Keratinocyte (primary cell): ENCODE measurements around the gene OSMR. TPM values are rescaled to one million over a fixed set of nuclear protein-coding genes. Genes with fewer than 3 reads are reported as not detected.

Source experiments
- DNase-seq: peaks from one replicate; pipeline ENCODE4 v3.0.0-alpha.2; 2011; ENCODE audit warnings: low read depth, missing footprints, low spot score
- FAIRE-seq: peaks from 2 replicates; lab custom pipeline; 2011; peaks lifted over from hg19 to GRCh38; lab: Jason Lieb, UNC
- H2AFZ ChIP-seq: 2 replicates; pipeline ENCODE4 v1.6.0; 2012; ENCODE audit warnings: low read length, control low read depth, inconsistent platforms; ENCODE audit not compliant: control insufficient read depth
- H3K27ac ChIP-seq: 2 replicates; pipeline ENCODE4 v1.5.1; 2011; ENCODE audit warnings: low read length; ENCODE audit not compliant: control insufficient read depth, insufficient read depth
- H3K27me3 ChIP-seq: 3 replicates; pipeline ENCODE4 v1.6.0; 2011; ENCODE audit warnings: low read length; ENCODE audit not compliant: control insufficient read depth, insufficient read depth; ENCODE audit errors: extremely low read depth
- H3K36me3 ChIP-seq, 2 experiments: 2 replicates in 1 of 2; 3 replicates in 1 of 2; pipeline ENCODE4 v1.5.1; 2011; ENCODE audit warnings: low read length in 2 of 2, mild to moderate bottlenecking in 1 of 2; ENCODE audit not compliant: control insufficient read depth in 2 of 2, insufficient read depth in 2 of 2; ENCODE audit errors: extremely low read depth in 1 of 2
- H3K4me1 ChIP-seq: 3 replicates; pipeline ENCODE4 v1.5.1; 2011; ENCODE audit warnings: low read length; ENCODE audit not compliant: control insufficient read depth, insufficient read depth; ENCODE audit errors: extremely low read depth
- H3K4me2 ChIP-seq: 3 replicates; pipeline ENCODE4 v1.6.0; 2011; ENCODE audit warnings: low read depth, low read length; ENCODE audit not compliant: control insufficient read depth, insufficient read depth; ENCODE audit errors: extremely low read depth
- H3K4me3 ChIP-seq, 3 experiments: fragments of 200-600 bp in 1 of 3; sonication (generic) in 1 of 3; 2 replicates in 2 of 3; 3 replicates in 1 of 3; pipeline ENCODE4 v1.5.1; 2011 to 2016; ENCODE audit warnings: low read length in 3 of 3, mild to moderate bottlenecking in 3 of 3, control low read depth in 2 of 3, inconsistent platforms in 1 of 3, low read depth in 1 of 3, mixed read lengths in 1 of 3, mixed run types in 1 of 3, moderate library complexity in 1 of 3; ENCODE audit not compliant: control insufficient read depth in 2 of 3, insufficient read depth in 2 of 3; ENCODE audit errors: extremely low read depth in 1 of 3
- H3K79me2 ChIP-seq: 2 replicates; pipeline ENCODE4 v1.6.0; 2012; ENCODE audit warnings: low read length; ENCODE audit not compliant: control insufficient read depth, insufficient read depth
- H3K9ac ChIP-seq: 3 replicates; pipeline ENCODE4 v1.6.0; 2011; ENCODE audit warnings: low read length; ENCODE audit not compliant: control insufficient read depth, insufficient read depth; ENCODE audit errors: extremely low read depth
- H3K9me1 ChIP-seq: 3 replicates; pipeline ENCODE4 v1.6.0; 2011; ENCODE audit warnings: low read length; ENCODE audit not compliant: control insufficient read depth, insufficient read depth; ENCODE audit errors: extremely low read depth
- H3K9me3 ChIP-seq: 2 replicates; pipeline ENCODE4 v1.5.1; 2012; ENCODE audit warnings: low read depth, low read length; ENCODE audit not compliant: control insufficient read depth
- H4K20me1 ChIP-seq: 3 replicates; pipeline ENCODE4 v1.6.0; 2011; ENCODE audit warnings: low read length; ENCODE audit not compliant: control insufficient read depth, insufficient read depth; ENCODE audit errors: extremely low read depth
- EZH2 ChIP-seq: IDR thresholded peaks from one replicate; pipeline ENCODE4 v1.6.1; 2012; ENCODE audit warnings: inconsistent platforms, mild to moderate bottlenecking, low read length, moderate library complexity
- dilution Hi-C: fragments of 300-500 bp; cut with MboI; formaldehyde crosslinking; loops from one replicate; pipeline ENCODE4 v1.7.0; 2020; ENCODE audit warnings: low sequenced_read_pairs; ENCODE audit not compliant: extremely low pct_ligation_motif_present
- polyA plus RNA-seq, 5 experiments: library from polyadenylated mRNA; depleted of rRNA in 3 of 5; stranded (reverse) in 3 of 5; stranded (forward) in 1 of 5; unstranded in 1 of 5; fragments of >200 nt; gene quantifications; 1 replicate in 1 of 5; 2 replicates in 3 of 5; 3 replicates in 1 of 5; pipeline versions ENCODE4 v1.2.1 to v1.2.3, GENCODE V29; 2011 to 2012; ENCODE audit warnings: missing spikeins in 2 of 5, low read depth in 1 of 5, low replicate concordance in 1 of 5
- TF ChIP-seq, protein P1 (sequence below), 3 experiments: IDR thresholded peaks in 1 of 3; conservative IDR thresholded peaks in 1 of 3; optimal IDR thresholded peaks in 1 of 3; 2 replicates in 2 of 3; 3 replicates in 1 of 3; pipeline versions ENCODE3 to v1.5.1; 2011; ENCODE audit warnings: low read length in 3 of 3, mild to moderate bottlenecking in 3 of 3, moderate library complexity in 2 of 3, control low read depth in 1 of 3, inconsistent platforms in 1 of 3; ENCODE audit not compliant: insufficient read depth in 2 of 3; ENCODE audit errors: extremely low read depth in 1 of 3

Gene OSMR
- polyA plus RNA-seq, 1 donor (not counting 4 experiments of a cell fraction or from before 2014, with no cell fraction given), result 43.8 TPM

DNA sequence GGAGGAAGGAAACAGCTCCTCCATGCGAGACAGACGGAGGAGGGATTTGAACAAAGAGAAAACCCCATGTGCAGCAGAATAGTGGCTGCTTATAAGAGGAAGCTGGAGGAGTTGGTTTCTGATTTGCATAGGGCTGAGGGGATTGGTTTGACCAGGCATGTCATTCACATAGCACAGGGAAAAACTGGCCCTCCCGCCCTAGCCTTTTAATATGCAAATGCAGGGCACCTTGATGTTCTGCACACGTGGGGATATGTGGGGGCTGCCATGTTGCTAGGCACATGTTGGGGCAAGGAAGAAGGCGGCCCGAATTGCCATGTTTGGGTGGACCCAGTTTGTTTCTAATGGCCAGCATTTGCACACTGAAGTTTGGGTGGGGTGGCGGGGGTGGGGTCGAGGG is 42.2 kb downstream of the OSMR start:
- Histone ChIP-seq H3K27ac (no peak overlapping the region), H4K20me1 (no peaks in the 10 kb centered on the region), H3K9ac (no peak overlapping the region), H3K9me3 (no peaks in the 10 kb centered on the region), H3K9me1 (no peaks in the 10 kb centered on the region), H3K79me2 (no peaks in the 10 kb centered on the region), H2AFZ (no peak overlapping the region), H3K36me3 (peaks cover 25 to 41% of the 10 kb centered on the region in 2 experiments), H3K4me2 (no peak overlapping the region), H3K4me3 (no peak overlapping the region), H3K27me3 (no peaks in the 10 kb centered on the region), H3K4me1 (no peaks in the 10 kb centered on the region)
- no peak for DNase-seq
- TF ChIP-seq, protein P1, sequence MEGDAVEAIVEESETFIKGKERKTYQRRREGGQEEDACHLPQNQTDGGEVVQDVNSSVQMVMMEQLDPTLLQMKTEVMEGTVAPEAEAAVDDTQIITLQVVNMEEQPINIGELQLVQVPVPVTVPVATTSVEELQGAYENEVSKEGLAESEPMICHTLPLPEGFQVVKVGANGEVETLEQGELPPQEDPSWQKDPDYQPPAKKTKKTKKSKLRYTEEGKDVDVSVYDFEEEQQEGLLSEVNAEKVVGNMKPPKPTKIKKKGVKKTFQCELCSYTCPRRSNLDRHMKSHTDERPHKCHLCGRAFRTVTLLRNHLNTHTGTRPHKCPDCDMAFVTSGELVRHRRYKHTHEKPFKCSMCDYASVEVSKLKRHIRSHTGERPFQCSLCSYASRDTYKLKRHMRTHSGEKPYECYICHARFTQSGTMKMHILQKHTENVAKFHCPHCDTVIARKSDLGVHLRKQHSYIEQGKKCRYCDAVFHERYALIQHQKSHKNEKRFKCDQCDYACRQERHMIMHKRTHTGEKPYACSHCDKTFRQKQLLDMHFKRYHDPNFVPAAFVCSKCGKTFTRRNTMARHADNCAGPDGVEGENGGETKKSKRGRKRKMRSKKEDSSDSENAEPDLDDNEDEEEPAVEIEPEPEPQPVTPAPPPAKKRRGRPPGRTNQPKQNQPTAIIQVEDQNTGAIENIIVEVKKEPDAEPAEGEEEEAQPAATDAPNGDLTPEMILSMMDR (optimal IDR thresholded peaks at IDR 0.05 in 1 of 3, IDR thresholded peaks at IDR 0.05 in 1 of 3, conservative IDR thresholded peaks at IDR 0.05 in 1 of 3; ENCODE audit: extremely low read depth in 1 of 3, insufficient read depth in 2 of 3, low read length in 3 of 3), result no peak
- TF ChIP-seq EZH2, result no peak
- dilution Hi-C loops, result no loop called here
- no peak for FAIRE-seq

DNA sequence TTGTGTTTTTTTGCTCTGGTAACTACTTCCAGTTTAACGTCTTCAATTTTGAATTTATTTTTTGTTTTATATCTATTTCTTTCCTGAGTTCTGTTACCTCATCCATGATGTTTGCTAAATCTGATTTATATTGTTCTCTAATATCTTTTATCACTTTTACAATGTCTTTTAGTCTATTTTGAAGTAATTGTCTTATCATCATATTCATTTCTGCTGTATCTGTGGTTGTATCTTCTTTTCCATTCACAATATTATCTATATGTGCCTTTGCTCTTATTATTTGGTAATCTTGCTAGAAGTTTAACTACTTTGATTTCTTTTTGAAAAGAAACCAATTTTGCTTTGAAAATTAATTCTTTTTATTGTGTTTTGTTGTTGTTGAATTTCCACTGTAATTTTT is 43.6 kb downstream of the OSMR start:
- Histone ChIP-seq H3K9me3 (no peaks in the 10 kb centered on the region), H3K9me1 (no peaks in the 10 kb centered on the region), H3K79me2 (no peaks in the 10 kb centered on the region), H4K20me1 (no peaks in the 10 kb centered on the region), H3K36me3 (peaks cover 19 to 28% of the 10 kb centered on the region in 2 experiments), H3K4me3 (no peak overlapping the region), H3K4me1 (no peaks in the 10 kb centered on the region), H3K27me3 (no peaks in the 10 kb centered on the region), H3K4me2 (no peak overlapping the region), H3K27ac (no peak overlapping the region), H2AFZ (no peak overlapping the region), H3K9ac (no peak overlapping the region)
- FAIRE-seq, result no peak
- TF ChIP-seq, protein P1 (optimal IDR thresholded peaks at IDR 0.05 in 1 of 3, IDR thresholded peaks at IDR 0.05 in 1 of 3, conservative IDR thresholded peaks at IDR 0.05 in 1 of 3; ENCODE audit: extremely low read depth in 1 of 3, insufficient read depth in 2 of 3, low read length in 3 of 3), result no peak
- TF ChIP-seq EZH2, result no peak
- dilution Hi-C loops, result no loop called here
- DNase-seq, result no peak
